Calu3 (cell line): ENCODE results near the gene LMNB1. TPM values are rescaled to one million over a fixed set of nuclear protein-coding genes. Genes with fewer than 3 reads are reported as not detected.

Experiments used
- BruUV-seq: library from RNA; stranded (reverse); fragments of 400-500 nt; replicated peaks from 2 replicates; lab custom pipeline; 2021; lab: Mats Ljungman, UMichigan
- CTCF ChIA-PET: fragments of 300-600 bp; sonication (Branson Sonifier 250); formaldehyde crosslinking; loops from one replicate; lab custom pipeline; 2022; ENCODE audit warnings: antibody characterized with exemption; lab: Charles Lee
- DNase-seq: peaks from one replicate; pipeline ENCODE4 v3.0.0; 2022
- H3K27ac Mint-ChIP-seq: one replicate; pipeline ENCODE4 v1.8.0; 2022; ENCODE audit warnings: mixed read lengths; ENCODE audit not compliant: unreplicated experiment
- H3K27me3 Mint-ChIP-seq: one replicate; pipeline ENCODE4 v1.8.0; 2022; ENCODE audit warnings: mixed read lengths; ENCODE audit not compliant: unreplicated experiment
- H3K36me3 Mint-ChIP-seq: one replicate; pipeline ENCODE4 v1.8.0; 2022; ENCODE audit warnings: mild to moderate bottlenecking, moderate library complexity, mixed read lengths; ENCODE audit not compliant: insufficient read depth, unreplicated experiment
- H3K4me1 Mint-ChIP-seq: one replicate; pipeline ENCODE4 v1.8.0; 2022; ENCODE audit warnings: mild to moderate bottlenecking, low read depth, mixed read lengths; ENCODE audit not compliant: unreplicated experiment
- H3K4me3 Mint-ChIP-seq: one replicate; pipeline ENCODE4 v1.8.0; 2022; ENCODE audit warnings: mild to moderate bottlenecking, low read depth, moderate library complexity, mixed read lengths; ENCODE audit not compliant: unreplicated experiment
- H3K9me3 Mint-ChIP-seq: one replicate; pipeline ENCODE4 v1.8.0; 2022; ENCODE audit warnings: low read depth, mixed read lengths; ENCODE audit not compliant: unreplicated experiment
- CTCF ChIP-seq: fragments of 200-600 bp; IDR thresholded peaks from one replicate; pipeline ENCODE4 v1.8.0; 2022; ENCODE audit warnings: antibody characterized with exemption; ENCODE audit not compliant: unreplicated experiment
- intact Hi-C: fragments of 100-400 bp; cut with micrococcal nuclease; formaldehyde crosslinking; loops from one replicate; pipeline ENCODE4 v1.10.0; 2022; ENCODE audit not compliant: unreplicated experiment
- total RNA-seq: library from RNA; stranded (reverse); gene quantifications from 2 replicates; pipeline ENCODE4 v1.2.3, GENCODE V29; 2022

Gene LMNB1
- total RNA-seq, 1 experiment from 2014 or later, result 153 TPM

DNA sequence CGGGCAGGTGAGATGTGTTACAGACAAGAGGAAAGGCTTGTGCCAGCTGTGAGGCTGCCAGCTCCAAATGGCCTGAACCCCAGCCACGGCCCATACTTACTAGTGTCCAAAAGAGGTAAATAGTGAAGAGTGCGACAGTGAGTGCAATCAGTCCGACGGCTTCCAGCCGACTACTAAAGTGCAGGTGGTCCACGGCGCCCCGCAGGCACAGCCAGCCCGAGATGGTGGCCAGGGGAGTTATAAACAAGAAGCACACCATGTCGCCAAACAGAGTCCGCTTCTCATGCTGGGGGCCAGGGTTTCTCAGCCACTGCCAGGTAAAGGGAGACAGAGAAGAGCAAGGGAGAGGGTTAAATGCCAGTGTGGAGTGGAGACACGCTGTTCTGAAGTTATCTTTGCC lies 101.1 kb downstream of the LMNB1 start:
- intact Hi-C loops, result no loop called here
- no TSS peak for BruUV-seq
- Mint-ChIP-seq H3K27me3 (no peaks in the 10 kb centered on the region), H3K9me3 (no peaks in the 10 kb centered on the region), H3K36me3 (peaks cover 5% of the 10 kb centered on the region), H3K27ac (no peak overlapping the region), H3K4me1 (no peaks in the 10 kb centered on the region), H3K4me3 (no peak overlapping the region)
- no peak for TF ChIP-seq CTCF
- no peak for DNase-seq
- CTCF ChIA-PET, result no interaction called here

DNA sequence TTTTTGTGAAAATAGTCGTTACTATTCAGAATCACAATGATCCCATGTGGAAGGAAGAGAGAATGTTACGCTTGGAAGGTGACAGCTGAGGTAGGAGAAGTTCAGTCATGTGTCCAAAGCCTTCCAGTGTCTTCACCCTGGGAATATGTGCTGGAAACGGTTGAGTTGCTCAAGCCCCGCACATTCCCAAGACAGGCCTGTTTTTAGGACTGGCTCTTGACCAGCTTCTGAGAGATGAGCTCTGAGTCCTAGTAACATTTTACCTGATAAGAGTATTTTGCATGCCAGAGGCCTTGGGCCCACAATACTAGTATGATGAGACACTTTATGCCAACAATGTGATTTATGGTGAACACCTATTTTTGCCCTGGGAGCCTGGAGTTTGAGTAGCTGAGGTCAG lies 101.7 kb downstream of the LMNB1 start:
- intact Hi-C loops, result no loop called here
- DNase-seq, result no peak
- no peaks in the 10 kb centered on the region for H3K9me3 Mint-ChIP-seq
- H3K27ac Mint-ChIP-seq, result no peak overlapping the region
- no peaks in the 10 kb centered on the region for H3K4me1 Mint-ChIP-seq
- no peak for TF ChIP-seq CTCF
- H3K36me3 Mint-ChIP-seq, result peaks cover 5% of the 10 kb centered on the region
- no peaks in the 10 kb centered on the region for H3K27me3 Mint-ChIP-seq
- H3K4me3 Mint-ChIP-seq, result no peak overlapping the region
- CTCF ChIA-PET, result no interaction called here
- BruUV-seq, result no TSS peak

DNA sequence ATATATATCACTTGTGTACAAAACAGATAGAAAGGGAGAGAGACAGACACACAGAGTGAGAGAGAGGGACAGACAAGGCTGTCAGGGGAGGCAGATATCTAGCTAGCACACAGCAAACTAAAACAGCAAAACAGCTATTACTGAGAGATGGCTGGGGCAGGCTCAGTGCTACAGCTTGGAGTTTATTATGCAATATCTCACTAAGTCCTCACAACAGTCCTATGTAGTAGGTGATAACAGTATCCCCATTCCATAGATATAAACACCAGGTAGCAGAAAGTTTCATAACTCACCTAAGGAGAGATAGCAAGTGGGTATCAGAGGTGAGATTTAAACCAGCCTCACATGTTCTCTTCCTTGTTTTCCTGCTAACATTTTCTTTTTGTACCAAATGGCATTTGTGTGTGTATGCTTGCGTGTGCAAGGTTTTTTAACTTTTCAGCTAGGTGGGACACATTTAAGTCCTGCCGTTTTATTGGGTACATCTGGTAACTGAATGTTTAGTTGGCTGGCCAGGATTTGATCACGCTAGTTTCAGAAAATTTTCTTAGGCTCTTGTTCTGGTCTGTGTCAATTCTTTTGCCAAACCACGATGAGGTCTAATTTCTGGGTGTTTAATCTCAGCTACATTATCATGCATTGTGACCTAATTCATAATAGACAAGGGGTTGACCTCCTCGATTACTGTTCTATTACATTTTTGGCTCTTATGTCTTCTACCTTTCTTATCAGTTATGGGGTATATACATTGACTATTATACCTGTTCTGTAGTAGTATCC lies 105.1 kb downstream of the LMNB1 start:
- H3K27me3 Mint-ChIP-seq, result no peaks in the 10 kb centered on the region
- no peak overlapping the region for H3K27ac Mint-ChIP-seq
- H3K4me1 Mint-ChIP-seq, result peaks cover 9% of the 10 kb centered on the region
- H3K36me3 Mint-ChIP-seq, result peaks cover 2% of the 10 kb centered on the region
- TF ChIP-seq CTCF, result no peak
- intact Hi-C loops, result no loop called here
- no TSS peak for BruUV-seq
- no peak for DNase-seq
- H3K9me3 Mint-ChIP-seq, result no peaks in the 10 kb centered on the region
- H3K4me3 Mint-ChIP-seq, result no peak overlapping the region
- CTCF ChIA-PET, result interaction anchor here (1.3 kb wide), 1 partner anchor 18 kb away, joined by 3 read pairs; no protein-coding TSS in a partner anchor

DNA sequence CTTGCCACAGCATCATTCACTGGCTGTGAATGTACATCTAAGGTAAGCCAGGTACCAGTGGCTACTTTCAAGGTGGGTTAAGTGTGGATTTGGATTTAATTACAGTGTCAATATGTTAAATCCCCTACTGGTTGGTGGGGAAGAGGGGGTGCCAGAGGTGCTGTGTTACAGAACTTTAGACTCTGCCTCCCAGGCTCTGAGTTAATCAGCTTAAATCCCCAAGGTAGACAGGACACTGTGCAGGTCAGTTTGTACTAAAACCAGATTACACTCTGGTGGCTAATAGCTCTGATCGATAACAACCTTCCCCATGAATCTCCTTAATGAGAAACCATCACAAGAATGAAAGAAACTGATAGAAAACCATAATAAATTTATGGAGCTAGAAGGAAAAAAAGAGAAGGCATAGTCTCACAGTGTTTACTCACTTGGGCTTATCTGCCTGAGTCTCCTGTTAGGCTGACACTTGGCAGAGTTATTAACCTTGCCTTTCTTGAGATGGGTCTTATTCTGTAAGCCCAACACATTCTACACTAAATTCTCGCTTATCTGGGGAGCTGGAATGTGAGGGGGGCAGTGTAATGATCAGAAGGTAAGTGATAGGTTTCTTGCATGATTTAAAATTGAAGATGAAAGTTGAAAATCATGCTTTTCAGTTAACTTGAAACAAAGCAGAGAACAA lies 106.8 kb downstream of the LMNB1 start:
- Mint-ChIP-seq H3K27me3 (no peaks in the 10 kb centered on the region), H3K4me1 (peaks cover 9% of the 10 kb centered on the region), H3K4me3 (no peak overlapping the region), H3K27ac (no peak overlapping the region), H3K36me3 (no peaks in the 10 kb centered on the region), H3K9me3 (no peaks in the 10 kb centered on the region)
- intact Hi-C loops, result no loop called here
- no peak for DNase-seq
- CTCF ChIA-PET, result no interaction called here
- no peak for TF ChIP-seq CTCF
- BruUV-seq, result no TSS peak
